Urothelium cell line (cell line): ENCODE data around the gene GABARAP.

Experiments used
- DNase-seq: peaks from one replicate; pipeline ENCODE4 v3.0.0; 2011; ENCODE audit warnings: low spot score, mixed read lengths
- FAIRE-seq: peaks from 2 replicates; lab custom pipeline; 2011; peaks lifted over from hg19 to GRCh38; lab: Jason Lieb, UNC

Gene GABARAP

GRCh38 chr17:7241090-7241733, 1.0 kb downstream of the GABARAP start:
- DNase-seq (no peak), FAIRE-seq (no peak)

GRCh38 chr17:7240375-7240774, 1.9 kb downstream of the GABARAP start:
- FAIRE-seq, result no peak
- DNase-seq, result no peak

- DNase-seq (peak; percentile 95), FAIRE-seq (no peak)
These were observed 2.9 kb downstream of the GABARAP start, which contains the start of gene PHF23 for GRCh38 chr17:7239091-7240027. TSS of gene PHF23 (minus strand) at chr17:7239457. CDS start at chr17:7239279, 178 bp downstream.

GRCh38 chr17:7238420-7239090, 3.7 kb downstream of the GABARAP start:
- DNase-seq (peak; percentile 23), FAIRE-seq (no peak)

GRCh38 chr17:7237761-7238419, 4.4 kb downstream of the GABARAP start:
- FAIRE-seq (no peak), DNase-seq (peak; percentile 54)

- no peak for DNase-seq
- FAIRE-seq, result no peak
These were observed 4.9 kb downstream of the GABARAP start for GRCh38 chr17:7237266-7237760.

GRCh38 chr17:7236808-7237207, 5.4 kb downstream of the GABARAP start:
- DNase-seq (no peak), FAIRE-seq (no peak)

- no peak for FAIRE-seq
- no peak for DNase-seq
These were observed 6.3 kb downstream of the GABARAP start for GRCh38 chr17:7235693-7236665.

- peak; percentile 93 for FAIRE-seq
These were observed 7.9 kb downstream of the GABARAP start, which contains the start of gene DVL2 for GRCh38 chr17:7234083-7234951. TSS of gene DVL2 (minus strand) at chr17:7234517. CDS start at chr17:7234262, 255 bp downstream.

GRCh38 chr17:7233701-7234082, 8.6 kb downstream of the GABARAP start:
- DNase-seq (no peak), FAIRE-seq (no peak)

More at GRCh38 chr17:7234083-7234951, 7.9 kb downstream of the GABARAP start, which contains the start of gene DVL2:
- DNase-seq, result peak; percentile 87

GRCh38 chr17:7232114-7232513, 10.1 kb downstream of the GABARAP start:
- no peak for DNase-seq
- no peak for FAIRE-seq

GRCh38 chr17:7229504-7229903, 12.7 kb downstream of the GABARAP start:
- FAIRE-seq, result no peak
- no peak for DNase-seq

GRCh38 chr17:7228920-7229319, 13.3 kb downstream of the GABARAP start:
- no peak for DNase-seq
- no peak for FAIRE-seq

- DNase-seq (no peak), FAIRE-seq (no peak)
These were observed 15.2 kb downstream of the GABARAP start for GRCh38 chr17:7226721-7227710.

- no peak for DNase-seq
- no peak for FAIRE-seq
These were observed 16.4 kb downstream of the GABARAP start for GRCh38 chr17:7225711-7226331.

GRCh38 chr17:7224661-7225111, 17.6 kb downstream of the GABARAP start:
- FAIRE-seq (no peak), DNase-seq (no peak)

- no peak for DNase-seq
- no peak for FAIRE-seq
These were observed 18.1 kb downstream of the GABARAP start for GRCh38 chr17:7224110-7224509.
